ENCODE measurements around the gene CHD6.

Gene CHD6

DNA sequence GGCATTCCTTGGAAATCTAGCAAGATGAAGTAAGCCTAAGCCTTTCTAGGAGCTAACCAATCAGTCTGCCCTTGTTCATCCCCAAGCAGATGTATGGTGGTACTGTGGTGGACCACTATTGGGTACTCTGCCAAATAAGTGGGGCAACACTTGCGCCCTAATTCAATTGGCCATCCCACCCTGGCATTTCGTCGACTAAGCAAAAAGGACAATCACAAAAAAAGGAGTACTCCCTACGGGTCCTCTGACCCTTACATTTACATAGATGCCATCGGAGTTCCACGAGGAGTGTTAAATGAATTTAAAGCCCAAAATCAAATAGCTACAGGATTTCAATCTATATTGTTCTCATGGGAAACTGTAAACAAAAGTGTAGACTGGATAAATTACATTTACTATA, 19.5 kb downstream of the CHD6 start:
- no peaks in the 10 kb centered on the region for H3K27me3 ChIP-seq (ENCODE audit: insufficient read depth, poor library complexity, severe bottlenecking)
- H3K4me3 ChIP-seq (replicated peaks; ENCODE audit: insufficient read depth, low read length) = no peak overlapping the region
- DNase-seq (ENCODE audit: low read depth in 1 of 2, low spot score in 1 of 2) = no peak
- no peak overlapping the region for H3K27ac ChIP-seq (replicated peaks)
- TF ChIP-seq GABPA (IDR thresholded peaks at IDR 0.05; ENCODE audit: low read depth) (no peak), SPI1 (IDR thresholded peaks at IDR 0.05; ENCODE audit: borderline replicate concordance, low read depth) (no peak), POLR2AphosphoS5 (IDR thresholded peaks at IDR 0.05; ENCODE audit: low read depth) (no peak)
- TF ChIP-seq, protein P1, sequence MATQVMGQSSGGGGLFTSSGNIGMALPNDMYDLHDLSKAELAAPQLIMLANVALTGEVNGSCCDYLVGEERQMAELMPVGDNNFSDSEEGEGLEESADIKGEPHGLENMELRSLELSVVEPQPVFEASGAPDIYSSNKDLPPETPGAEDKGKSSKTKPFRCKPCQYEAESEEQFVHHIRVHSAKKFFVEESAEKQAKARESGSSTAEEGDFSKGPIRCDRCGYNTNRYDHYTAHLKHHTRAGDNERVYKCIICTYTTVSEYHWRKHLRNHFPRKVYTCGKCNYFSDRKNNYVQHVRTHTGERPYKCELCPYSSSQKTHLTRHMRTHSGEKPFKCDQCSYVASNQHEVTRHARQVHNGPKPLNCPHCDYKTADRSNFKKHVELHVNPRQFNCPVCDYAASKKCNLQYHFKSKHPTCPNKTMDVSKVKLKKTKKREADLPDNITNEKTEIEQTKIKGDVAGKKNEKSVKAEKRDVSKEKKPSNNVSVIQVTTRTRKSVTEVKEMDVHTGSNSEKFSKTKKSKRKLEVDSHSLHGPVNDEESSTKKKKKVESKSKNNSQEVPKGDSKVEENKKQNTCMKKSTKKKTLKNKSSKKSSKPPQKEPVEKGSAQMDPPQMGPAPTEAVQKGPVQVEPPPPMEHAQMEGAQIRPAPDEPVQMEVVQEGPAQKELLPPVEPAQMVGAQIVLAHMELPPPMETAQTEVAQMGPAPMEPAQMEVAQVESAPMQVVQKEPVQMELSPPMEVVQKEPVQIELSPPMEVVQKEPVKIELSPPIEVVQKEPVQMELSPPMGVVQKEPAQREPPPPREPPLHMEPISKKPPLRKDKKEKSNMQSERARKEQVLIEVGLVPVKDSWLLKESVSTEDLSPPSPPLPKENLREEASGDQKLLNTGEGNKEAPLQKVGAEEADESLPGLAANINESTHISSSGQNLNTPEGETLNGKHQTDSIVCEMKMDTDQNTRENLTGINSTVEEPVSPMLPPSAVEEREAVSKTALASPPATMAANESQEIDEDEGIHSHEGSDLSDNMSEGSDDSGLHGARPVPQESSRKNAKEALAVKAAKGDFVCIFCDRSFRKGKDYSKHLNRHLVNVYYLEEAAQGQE (IDR thresholded peaks at IDR 0.05; ENCODE audit: insufficient replicate concordance, low read depth) = no peak
- TF ChIP-seq, protein P2, sequence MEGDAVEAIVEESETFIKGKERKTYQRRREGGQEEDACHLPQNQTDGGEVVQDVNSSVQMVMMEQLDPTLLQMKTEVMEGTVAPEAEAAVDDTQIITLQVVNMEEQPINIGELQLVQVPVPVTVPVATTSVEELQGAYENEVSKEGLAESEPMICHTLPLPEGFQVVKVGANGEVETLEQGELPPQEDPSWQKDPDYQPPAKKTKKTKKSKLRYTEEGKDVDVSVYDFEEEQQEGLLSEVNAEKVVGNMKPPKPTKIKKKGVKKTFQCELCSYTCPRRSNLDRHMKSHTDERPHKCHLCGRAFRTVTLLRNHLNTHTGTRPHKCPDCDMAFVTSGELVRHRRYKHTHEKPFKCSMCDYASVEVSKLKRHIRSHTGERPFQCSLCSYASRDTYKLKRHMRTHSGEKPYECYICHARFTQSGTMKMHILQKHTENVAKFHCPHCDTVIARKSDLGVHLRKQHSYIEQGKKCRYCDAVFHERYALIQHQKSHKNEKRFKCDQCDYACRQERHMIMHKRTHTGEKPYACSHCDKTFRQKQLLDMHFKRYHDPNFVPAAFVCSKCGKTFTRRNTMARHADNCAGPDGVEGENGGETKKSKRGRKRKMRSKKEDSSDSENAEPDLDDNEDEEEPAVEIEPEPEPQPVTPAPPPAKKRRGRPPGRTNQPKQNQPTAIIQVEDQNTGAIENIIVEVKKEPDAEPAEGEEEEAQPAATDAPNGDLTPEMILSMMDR (IDR thresholded peaks at IDR 0.05; ENCODE audit: insufficient read depth, low read length) = no peak

DNA sequence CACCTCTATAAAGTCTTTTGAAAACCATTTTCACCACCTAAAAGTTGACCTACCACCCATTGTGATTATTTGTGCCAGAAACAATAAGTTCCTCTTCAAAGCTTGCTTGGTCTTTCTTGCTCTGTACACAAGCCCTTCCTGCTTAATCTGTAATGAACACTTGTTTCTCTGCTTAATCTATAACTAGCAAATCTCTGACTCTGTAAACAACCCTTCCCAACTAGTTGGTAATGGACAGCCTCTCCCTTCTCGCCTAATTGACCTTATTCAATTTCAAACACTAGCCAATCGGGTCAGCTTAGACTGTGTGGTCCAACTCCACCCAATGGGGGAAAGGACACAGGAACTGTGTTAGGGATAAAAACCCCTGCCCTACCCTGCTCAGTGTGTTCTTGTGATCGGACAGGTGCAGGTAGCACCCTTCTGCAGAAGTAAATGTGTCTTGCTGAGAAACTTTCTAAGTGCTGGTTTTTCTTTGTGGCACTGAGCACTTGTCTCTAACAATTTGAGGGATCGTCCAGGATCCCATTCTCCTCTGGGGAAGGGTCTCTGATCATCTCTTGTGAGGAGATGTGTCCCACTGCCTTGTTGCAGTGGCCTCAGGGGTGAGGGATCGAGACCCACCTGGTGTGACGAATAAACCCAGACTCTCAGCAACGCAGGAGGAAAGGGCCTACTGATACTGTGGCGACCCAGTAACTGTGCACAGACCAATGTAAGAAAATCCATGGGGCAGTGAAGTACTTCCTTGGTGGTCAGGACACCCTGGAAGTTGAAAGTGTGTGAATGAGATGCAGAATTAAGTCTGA, 23.5 kb downstream of the CHD6 start:
- TF ChIP-seq POLR2AphosphoS5 (IDR thresholded peaks at IDR 0.05; ENCODE audit: low read depth) (no peak), GABPA (IDR thresholded peaks at IDR 0.05; ENCODE audit: low read depth) (no peak), SPI1 (IDR thresholded peaks at IDR 0.05; ENCODE audit: borderline replicate concordance, low read depth) (no peak)
- TF ChIP-seq, protein P1 (IDR thresholded peaks at IDR 0.05; ENCODE audit: insufficient replicate concordance, low read depth) = no peak
- TF ChIP-seq, protein P2 (IDR thresholded peaks at IDR 0.05; ENCODE audit: insufficient read depth, low read length) = no peak
- DNase-seq (ENCODE audit: low read depth in 1 of 2, low spot score in 1 of 2) = no peak
- H3K4me3 ChIP-seq (replicated peaks; ENCODE audit: insufficient read depth, low read length) = no peak overlapping the region
- H3K27ac ChIP-seq (replicated peaks) = no peak overlapping the region
- no peaks in the 10 kb centered on the region for H3K27me3 ChIP-seq (ENCODE audit: insufficient read depth, poor library complexity, severe bottlenecking)

DNA sequence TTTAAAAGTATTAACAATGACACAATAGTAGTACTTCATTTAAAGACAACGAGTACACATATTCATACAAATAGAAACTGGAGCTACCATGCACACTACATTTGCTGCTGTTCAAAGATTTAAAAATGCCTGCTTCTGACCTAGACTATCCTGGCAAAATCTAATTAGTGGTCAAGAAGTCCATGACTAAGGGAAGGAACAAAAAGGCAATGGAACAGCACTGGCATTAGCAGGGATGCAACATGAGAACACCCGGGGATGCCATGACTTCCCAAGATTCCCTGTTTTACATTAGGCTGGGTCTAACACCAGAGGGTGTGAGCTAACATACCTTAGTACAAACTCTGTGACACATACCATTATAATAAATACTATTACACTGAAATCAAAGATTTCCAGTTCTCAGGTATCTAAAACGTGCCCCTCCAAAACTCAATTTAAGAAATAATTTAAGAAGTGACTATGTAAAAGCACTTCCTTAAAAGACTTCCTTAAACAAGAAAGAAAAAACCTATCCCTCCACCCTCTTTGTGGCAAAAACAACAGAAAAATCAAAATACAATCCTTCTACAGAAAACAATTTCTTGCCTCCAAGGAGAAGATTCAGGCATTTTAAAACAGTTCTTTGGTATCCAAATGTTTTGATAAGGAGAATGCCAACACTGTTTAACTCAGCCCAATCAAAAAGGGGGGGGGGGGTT, 25.5 kb downstream of the CHD6 start:
- no peak for DNase-seq (ENCODE audit: low read depth in 1 of 2, low spot score in 1 of 2)
- H3K27me3 ChIP-seq (ENCODE audit: insufficient read depth, poor library complexity, severe bottlenecking) = no peaks in the 10 kb centered on the region
- no peak overlapping the region for H3K4me3 ChIP-seq (replicated peaks; ENCODE audit: insufficient read depth, low read length)
- TF ChIP-seq SPI1 (IDR thresholded peaks at IDR 0.05; ENCODE audit: borderline replicate concordance, low read depth) (peak; percentile 97), POLR2AphosphoS5 (IDR thresholded peaks at IDR 0.05; ENCODE audit: low read depth) (no peak)
- TF ChIP-seq, protein P1 (IDR thresholded peaks at IDR 0.05; ENCODE audit: insufficient replicate concordance, low read depth) = no peak
- H3K27ac ChIP-seq (replicated peaks) = no peak overlapping the region
